NOMO-1 treated with dmso at 0.1 percent for 144 hours (cell line): ENCODE data around the gene TAF4.

ENCODE experiments used
- DNase-seq: peaks from one replicate; lab custom pipeline; 2025; ENCODE audit not compliant: unreplicated experiment; lab: John Stamatoyannopoulos, UW

TAF4 gene

GRCh38 chr20:61966492-61967244 is 99.0 kb downstream of the TAF4 start:
- no peak for DNase-seq

DNA sequence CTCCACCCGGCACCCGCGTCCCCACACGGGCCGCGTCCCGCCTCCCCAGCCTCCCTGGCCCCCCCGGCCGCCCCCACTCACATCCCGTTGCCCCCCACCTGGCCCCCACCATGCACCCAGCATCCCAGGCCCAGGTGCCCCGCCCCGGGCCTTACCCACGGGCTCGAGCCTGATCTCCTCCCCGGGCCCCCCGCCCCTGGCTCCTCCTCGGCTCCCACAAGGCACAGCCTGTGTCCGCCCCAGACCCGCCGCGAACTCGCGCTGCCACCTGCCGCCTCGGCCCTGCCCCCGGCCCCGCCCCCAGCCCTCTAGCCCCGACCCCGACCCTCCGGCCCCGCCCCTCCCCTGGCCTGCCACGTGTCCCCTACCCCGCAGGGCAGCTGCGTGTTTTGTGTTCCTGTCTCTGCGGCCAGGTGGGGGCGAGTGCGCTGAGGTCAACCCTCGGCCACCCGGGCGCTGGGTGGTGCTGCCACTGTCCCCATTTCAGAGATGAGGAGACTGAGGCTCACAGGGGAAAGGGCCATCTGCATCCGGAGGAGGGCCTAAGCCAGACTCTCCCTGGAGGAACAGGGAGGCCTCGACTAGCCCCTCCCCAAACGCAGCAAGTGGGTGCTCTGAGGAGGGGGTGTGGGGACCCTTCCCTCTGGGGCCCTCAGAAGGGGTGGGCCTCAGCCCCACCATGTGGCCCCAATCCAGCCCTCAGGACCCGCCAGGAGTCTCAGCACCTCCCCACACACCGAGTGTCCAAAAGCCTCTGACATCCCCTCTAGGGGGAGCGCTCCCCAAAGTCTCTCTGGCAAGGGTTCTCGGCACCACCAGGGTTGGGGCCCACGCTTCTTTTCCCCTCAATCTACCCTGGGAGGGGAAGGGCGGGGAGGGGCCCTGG is 99.8 kb downstream of the TAF4 start:
- no peak for DNase-seq

GRCh38 chr20:61964675-61965605 is 100.7 kb downstream of the TAF4 start:
- DNase-seq: no peak

DNA sequence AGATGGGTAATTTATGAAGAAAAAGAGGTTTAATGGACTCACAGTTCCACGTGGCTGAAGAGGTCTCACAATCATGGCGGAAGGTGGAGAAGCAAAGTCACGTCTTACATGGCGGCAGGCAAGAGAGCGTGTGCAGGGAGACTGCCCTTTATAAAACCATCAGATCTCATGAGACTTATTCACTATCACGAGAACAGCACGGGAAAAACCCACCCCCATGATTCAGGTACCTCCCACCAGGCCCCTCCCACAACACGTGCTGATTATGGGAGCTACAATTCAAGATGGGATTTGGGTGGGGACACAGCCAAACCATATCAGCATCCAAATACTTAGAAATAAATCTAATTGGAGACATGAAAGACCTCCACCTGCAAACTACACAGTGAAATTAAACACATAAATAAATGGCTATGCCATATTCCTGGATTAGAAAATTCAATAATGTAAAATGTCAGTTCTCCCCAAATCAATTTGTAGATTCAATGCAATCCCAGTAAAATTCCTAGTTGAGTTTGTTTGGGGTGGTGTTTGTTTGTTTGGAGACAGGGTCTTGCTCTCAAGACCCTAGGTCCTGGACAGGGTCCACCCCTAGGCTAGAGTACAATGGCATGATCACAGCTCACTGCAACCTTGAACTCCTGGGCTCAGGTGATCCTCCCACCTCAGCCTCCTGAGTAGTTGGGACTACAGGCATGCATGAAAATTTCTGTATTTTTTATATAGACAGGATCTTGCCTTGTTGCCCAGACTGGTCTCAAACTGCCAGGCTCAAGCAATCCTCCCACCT is 101.6 kb downstream of the TAF4 start:
- DNase-seq: no peak

GRCh38 chr20:61963149-61963548 is 102.5 kb downstream of the TAF4 start:
- no peak for DNase-seq

DNA sequence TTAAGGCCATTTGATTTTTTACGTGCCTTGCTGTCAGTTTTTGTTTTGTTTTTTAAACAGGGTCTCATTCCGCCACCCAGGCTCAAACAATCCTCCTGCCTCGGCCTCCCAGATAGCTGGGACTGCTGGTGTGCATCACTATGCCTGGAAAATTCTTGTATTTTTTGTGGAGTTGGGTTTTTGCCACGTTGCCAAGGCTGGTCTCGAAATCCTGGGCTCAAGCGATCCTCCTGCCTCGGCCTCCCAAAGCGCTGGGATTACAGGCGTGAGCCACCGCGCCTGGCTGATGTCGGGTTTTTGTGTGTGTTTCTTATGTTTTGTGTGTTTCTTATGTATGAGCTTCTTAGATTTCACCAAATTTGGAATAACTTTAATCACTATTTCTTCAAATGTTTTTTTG is 104.8 kb downstream of the TAF4 start:
- DNase-seq: no peak

DNA sequence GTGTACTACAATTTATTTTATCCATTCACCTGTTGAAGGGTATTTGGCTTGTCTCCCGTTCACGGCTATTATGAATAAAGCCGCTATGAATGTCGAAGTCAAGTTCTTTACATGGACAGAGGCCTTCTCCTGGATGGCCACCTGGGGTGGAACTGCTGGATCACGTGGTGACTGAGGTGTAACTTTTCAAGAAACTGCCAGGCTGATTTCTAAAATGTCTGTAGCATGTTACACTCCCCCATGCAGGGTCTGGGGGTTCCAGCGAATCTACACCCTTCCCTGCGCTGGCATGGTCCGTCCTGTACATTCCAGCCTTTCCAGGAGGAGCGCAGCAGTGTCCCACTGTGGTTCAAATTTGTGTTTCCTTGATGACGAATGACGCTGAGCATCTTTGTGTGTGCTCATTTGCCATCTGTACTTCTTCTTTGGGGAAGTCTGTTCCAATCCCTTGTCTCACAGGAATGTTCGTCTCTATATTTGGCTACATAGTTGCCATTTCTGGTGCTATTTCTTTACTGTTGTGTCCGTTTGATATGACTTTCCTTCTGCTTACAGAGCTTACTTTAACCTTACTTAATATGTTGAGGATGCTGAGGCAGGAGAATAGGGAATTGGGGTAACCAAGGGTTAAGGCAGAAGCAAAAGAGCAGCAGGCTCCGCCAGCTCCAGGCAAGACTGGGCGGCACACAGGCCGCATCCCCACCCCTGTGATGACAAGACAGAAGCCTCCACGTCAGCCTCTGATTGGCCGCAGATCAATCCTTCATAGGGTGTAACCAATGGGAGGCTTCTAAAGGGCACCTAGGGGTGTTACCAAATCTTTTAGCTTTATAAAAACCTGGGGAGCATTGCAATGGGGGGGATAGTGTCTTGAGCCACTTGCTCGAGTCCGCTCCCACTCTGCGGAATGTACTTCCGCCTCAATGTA is 106.6 kb downstream of the TAF4 start:
- DNase-seq: no peak

- no peak for DNase-seq
Observed at GRCh38 chr20:61957961-61958715, 107.5 kb downstream of the TAF4 start.

- DNase-seq: no peak
Observed at GRCh38 chr20:61956396-61957342, 109.0 kb downstream of the TAF4 start.

- no peak for DNase-seq
Observed at GRCh38 chr20:61955668-61956395, 109.8 kb downstream of the TAF4 start.

- no peak for DNase-seq
Observed at GRCh38 chr20:61954276-61955021, 111.2 kb downstream of the TAF4 start.

GRCh38 chr20:61953037-61954021 is 112.4 kb downstream of the TAF4 start:
- no peak for DNase-seq

DNA sequence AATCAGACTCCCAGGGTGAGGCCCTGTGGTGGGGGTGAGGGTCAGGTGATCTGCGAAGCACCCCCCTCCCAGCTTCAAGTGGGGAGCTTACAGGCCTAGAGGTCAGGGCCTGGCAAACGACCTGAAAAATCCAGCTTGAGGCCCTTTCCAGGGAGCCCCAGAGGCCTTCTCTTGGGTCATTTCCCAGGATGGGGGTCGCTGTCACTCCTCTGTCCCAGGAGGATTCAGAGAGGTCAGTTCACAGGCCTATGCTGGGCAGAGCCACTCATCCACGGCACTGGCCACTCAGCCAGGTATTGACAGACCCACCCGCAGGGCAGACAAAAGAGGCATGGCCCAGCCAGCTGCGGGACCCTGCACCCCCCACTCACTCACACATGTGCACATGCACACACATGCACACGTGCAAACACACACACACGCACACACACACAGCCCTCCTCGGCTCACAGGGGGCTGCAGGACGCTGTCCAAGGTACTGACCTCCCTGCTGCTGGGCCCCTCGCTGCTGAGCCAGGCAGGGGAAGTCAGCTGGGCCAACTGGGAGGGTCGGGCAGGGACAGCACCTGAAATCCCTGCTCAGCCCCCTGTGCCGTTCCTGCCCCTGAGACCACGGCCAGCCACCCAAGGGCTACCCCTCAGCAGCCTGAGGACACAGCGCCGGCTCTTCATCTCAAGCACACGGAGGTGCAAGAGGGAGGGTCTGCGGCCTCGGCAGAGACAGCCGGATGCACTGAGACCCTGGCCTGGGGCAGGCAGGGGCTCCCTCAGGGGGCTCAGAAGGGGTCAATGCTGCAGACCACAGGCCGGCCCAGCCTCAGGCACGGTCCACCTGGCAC is 113.8 kb downstream of the TAF4 start:
- DNase-seq: no peak

DNA sequence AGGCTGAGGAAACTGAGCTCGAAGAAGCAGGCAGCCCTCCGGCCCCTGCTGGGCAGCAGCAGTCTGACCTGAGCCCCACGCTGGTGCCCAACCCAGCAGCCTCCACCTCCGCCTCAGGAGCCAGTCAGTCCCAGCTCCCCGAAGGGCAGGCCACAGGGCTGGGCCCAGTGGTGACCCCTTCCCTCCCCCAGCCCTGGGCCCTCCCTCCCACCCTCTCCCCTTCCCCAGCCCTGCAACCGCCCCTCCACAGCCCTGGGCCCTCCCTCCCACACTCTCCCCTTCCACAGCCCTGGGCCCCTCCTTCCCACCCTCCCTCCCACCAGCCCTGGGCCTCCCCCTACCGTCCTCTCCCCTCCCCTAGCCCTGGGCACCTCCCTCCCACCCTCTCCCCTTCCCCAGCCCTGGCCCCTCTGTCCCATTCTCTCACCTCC is 115.0 kb downstream of the TAF4 start:
- no peak for DNase-seq
